ENCODE measurements around the gene ANKRD22. TPM values are rescaled to one million over a fixed set of nuclear protein-coding genes. Genes with fewer than 3 reads are reported as not detected.

The ANKRD22 gene
- total and polyA plus RNA-seq, 4 donors, result 0.38 to 1.0 (median 0.43) TPM

DNA sequence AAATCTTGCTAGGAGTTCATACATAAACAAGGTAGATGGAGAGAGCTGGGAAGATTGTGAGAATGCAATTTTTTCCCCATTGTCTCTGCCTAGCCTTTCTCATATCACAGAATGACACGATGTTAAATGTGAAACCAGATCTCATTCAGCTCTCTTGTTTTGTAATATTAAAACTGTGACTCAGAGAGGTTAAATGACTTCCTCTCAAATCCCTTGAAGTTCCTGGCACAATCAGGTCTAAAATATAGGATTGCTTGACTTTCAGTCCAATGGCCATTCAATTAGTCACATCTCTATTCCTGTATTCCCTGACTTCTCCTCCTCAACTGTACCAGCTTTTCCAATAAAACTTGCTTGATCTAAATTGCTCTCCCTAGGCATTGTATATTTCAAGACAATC lies 3.1 kb downstream of the ANKRD22 start:
- no peaks in the 10 kb centered on the region for H3K9me3 ChIP-seq (ENCODE audit: control insufficient read depth in 4 of 4, low read length in 3 of 4)
- no peak overlapping the region for H3K9ac ChIP-seq (ENCODE audit: low read depth in 1 of 2, low read length in 2 of 2)
- H3K4me3 ChIP-seq (ENCODE audit: low read depth in 1 of 3, low read length in 3 of 3), result no peak overlapping the region
- no peak overlapping the region for H3K27ac ChIP-seq (ENCODE audit: low read depth in 1 of 2, low read length in 2 of 2)
- no peaks in the 10 kb centered on the region for H3K36me3 ChIP-seq (ENCODE audit: control insufficient read depth in 4 of 4, insufficient read depth in 3 of 4, low read depth in 1 of 4, low read length in 3 of 4)
- WGBS, result 30% methylated on average over 1 of the region's 1 CpG
- DNase-seq (ENCODE audit: low spot score), result no peak
- peaks cover 0 to 11% (median 8%) of the 10 kb centered on the region in 4 donors for H3K4me1 ChIP-seq (ENCODE audit: control insufficient read depth in 4 of 4, insufficient read depth in 4 of 4, low read length in 3 of 4)
- TF ChIP-seq, protein P1, sequence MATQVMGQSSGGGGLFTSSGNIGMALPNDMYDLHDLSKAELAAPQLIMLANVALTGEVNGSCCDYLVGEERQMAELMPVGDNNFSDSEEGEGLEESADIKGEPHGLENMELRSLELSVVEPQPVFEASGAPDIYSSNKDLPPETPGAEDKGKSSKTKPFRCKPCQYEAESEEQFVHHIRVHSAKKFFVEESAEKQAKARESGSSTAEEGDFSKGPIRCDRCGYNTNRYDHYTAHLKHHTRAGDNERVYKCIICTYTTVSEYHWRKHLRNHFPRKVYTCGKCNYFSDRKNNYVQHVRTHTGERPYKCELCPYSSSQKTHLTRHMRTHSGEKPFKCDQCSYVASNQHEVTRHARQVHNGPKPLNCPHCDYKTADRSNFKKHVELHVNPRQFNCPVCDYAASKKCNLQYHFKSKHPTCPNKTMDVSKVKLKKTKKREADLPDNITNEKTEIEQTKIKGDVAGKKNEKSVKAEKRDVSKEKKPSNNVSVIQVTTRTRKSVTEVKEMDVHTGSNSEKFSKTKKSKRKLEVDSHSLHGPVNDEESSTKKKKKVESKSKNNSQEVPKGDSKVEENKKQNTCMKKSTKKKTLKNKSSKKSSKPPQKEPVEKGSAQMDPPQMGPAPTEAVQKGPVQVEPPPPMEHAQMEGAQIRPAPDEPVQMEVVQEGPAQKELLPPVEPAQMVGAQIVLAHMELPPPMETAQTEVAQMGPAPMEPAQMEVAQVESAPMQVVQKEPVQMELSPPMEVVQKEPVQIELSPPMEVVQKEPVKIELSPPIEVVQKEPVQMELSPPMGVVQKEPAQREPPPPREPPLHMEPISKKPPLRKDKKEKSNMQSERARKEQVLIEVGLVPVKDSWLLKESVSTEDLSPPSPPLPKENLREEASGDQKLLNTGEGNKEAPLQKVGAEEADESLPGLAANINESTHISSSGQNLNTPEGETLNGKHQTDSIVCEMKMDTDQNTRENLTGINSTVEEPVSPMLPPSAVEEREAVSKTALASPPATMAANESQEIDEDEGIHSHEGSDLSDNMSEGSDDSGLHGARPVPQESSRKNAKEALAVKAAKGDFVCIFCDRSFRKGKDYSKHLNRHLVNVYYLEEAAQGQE (IDR thresholded peaks at IDR 0.05), result no peak
- TF ChIP-seq HNF4G (IDR thresholded peaks at IDR 0.05), result no peak
- no peak for TF ChIP-seq GABPA (IDR thresholded peaks at IDR 0.05 in 1 of 2, conservative IDR thresholded peaks at IDR 0.05 in 1 of 2)
- TF ChIP-seq SP1 (IDR thresholded peaks at IDR 0.05), result no peak
- no peak for TF ChIP-seq JUND (IDR thresholded peaks at IDR 0.05)
- TF ChIP-seq HNF4A (conservative IDR thresholded peaks at IDR 0.05), result no peak
- no peak for TF ChIP-seq EGR1 (IDR thresholded peaks at IDR 0.05; ENCODE audit: low read depth in 2 of 2)
- no peak for TF ChIP-seq FOXA1 (IDR thresholded peaks at IDR 0.05)
- no peak for TF ChIP-seq ZBTB33 (IDR thresholded peaks at IDR 0.05)
- TF ChIP-seq NR2F2 (IDR thresholded peaks at IDR 0.05), result no peak
- no peak for TF ChIP-seq YY1 (IDR thresholded peaks at IDR 0.05)
- TF ChIP-seq RXRA (IDR thresholded peaks at IDR 0.05), result no peak
- no peak for TF ChIP-seq MAX (IDR thresholded peaks at IDR 0.05)
- no peak for TF ChIP-seq FOXA2 (IDR thresholded peaks at IDR 0.05)
- TF ChIP-seq CTCF (IDR thresholded peaks at IDR 0.05; ENCODE audit: low read depth, low read length, missing input control), result no peak
- TF ChIP-seq TAF1 (conservative IDR thresholded peaks at IDR 0.05), result no peak
- no peak for TF ChIP-seq RAD21 (IDR thresholded peaks at IDR 0.05)
- H3K27me3 ChIP-seq (ENCODE audit: control insufficient read depth in 4 of 4, insufficient read depth in 4 of 4, low read length in 3 of 4), result no peaks in the 10 kb centered on the region

DNA sequence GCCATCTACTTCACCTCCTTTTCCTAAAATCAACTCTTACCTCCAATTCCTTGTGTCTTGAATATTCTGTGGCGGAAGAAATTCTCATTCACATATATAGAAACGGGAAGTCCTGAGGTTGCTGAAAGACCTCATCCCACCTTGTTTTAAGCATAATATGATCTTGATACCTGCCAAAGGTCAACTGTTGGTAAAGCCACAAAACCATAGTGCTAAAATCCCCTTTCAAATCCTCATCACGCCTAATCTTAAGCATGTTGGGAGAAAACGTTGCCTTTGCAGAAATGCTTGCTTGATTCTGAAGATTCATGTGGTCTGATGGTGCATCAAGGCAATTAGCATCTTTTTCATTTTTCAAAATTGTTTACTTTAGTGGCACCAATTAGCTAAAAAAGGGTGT lies 8.5 kb downstream of the ANKRD22 start:
- DNase-seq (ENCODE audit: low spot score), result no peak
- Histone ChIP-seq H3K36me3 (ENCODE audit: control insufficient read depth in 4 of 4, insufficient read depth in 3 of 4, low read depth in 1 of 4, low read length in 3 of 4) (no peaks in the 10 kb centered on the region), H3K9me3 (ENCODE audit: control insufficient read depth in 4 of 4, low read length in 3 of 4) (no peaks in the 10 kb centered on the region), H3K27ac (ENCODE audit: low read depth in 1 of 2, low read length in 2 of 2) (no peak overlapping the region), H3K4me3 (ENCODE audit: low read depth in 1 of 3, low read length in 3 of 3) (no peak overlapping the region), H3K9ac (ENCODE audit: low read depth in 1 of 2, low read length in 2 of 2) (no peak overlapping the region), H3K4me1 (ENCODE audit: control insufficient read depth in 4 of 4, insufficient read depth in 4 of 4, low read length in 3 of 4) (peaks cover 7 to 17% (median 8%) of the 10 kb centered on the region in 4 donors), H3K27me3 (ENCODE audit: control insufficient read depth in 4 of 4, insufficient read depth in 4 of 4, low read length in 3 of 4) (no peaks in the 10 kb centered on the region)
- 91% methylated on average over 4 of the region's 4 CpGs for WGBS
- TF ChIP-seq HNF4A (conservative IDR thresholded peaks at IDR 0.05) (no peak), JUND (IDR thresholded peaks at IDR 0.05) (no peak), ZBTB33 (IDR thresholded peaks at IDR 0.05) (no peak), RAD21 (IDR thresholded peaks at IDR 0.05) (no peak), EGR1 (IDR thresholded peaks at IDR 0.05; ENCODE audit: low read depth in 2 of 2) (no peak), CTCF (IDR thresholded peaks at IDR 0.05; ENCODE audit: low read depth, low read length, missing input control) (no peak), NR2F2 (IDR thresholded peaks at IDR 0.05) (no peak), TAF1 (conservative IDR thresholded peaks at IDR 0.05) (no peak), FOXA1 (IDR thresholded peaks at IDR 0.05) (no peak), ATF3 (IDR thresholded peaks at IDR 0.05) (no peak), GABPA (IDR thresholded peaks at IDR 0.05 in 1 of 2, conservative IDR thresholded peaks at IDR 0.05 in 1 of 2) (no peak), FOXA2 (IDR thresholded peaks at IDR 0.05) (no peak)

Data from liver (tissue), 9 donors.